GM21717 (cell line): ENCODE results near the gene CAP2.

ENCODE experiments used
- ATAC-seq: cut with Tn5 transposase; IDR thresholded peaks from one replicate; pipeline ENCODE4 v1.9.1; 2021; ENCODE audit warnings: mild to moderate bottlenecking, moderate library complexity; ENCODE audit not compliant: unreplicated experiment

The CAP2 gene, protein sequence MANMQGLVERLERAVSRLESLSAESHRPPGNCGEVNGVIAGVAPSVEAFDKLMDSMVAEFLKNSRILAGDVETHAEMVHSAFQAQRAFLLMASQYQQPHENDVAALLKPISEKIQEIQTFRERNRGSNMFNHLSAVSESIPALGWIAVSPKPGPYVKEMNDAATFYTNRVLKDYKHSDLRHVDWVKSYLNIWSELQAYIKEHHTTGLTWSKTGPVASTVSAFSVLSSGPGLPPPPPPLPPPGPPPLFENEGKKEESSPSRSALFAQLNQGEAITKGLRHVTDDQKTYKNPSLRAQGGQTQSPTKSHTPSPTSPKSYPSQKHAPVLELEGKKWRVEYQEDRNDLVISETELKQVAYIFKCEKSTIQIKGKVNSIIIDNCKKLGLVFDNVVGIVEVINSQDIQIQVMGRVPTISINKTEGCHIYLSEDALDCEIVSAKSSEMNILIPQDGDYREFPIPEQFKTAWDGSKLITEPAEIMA

DNA sequence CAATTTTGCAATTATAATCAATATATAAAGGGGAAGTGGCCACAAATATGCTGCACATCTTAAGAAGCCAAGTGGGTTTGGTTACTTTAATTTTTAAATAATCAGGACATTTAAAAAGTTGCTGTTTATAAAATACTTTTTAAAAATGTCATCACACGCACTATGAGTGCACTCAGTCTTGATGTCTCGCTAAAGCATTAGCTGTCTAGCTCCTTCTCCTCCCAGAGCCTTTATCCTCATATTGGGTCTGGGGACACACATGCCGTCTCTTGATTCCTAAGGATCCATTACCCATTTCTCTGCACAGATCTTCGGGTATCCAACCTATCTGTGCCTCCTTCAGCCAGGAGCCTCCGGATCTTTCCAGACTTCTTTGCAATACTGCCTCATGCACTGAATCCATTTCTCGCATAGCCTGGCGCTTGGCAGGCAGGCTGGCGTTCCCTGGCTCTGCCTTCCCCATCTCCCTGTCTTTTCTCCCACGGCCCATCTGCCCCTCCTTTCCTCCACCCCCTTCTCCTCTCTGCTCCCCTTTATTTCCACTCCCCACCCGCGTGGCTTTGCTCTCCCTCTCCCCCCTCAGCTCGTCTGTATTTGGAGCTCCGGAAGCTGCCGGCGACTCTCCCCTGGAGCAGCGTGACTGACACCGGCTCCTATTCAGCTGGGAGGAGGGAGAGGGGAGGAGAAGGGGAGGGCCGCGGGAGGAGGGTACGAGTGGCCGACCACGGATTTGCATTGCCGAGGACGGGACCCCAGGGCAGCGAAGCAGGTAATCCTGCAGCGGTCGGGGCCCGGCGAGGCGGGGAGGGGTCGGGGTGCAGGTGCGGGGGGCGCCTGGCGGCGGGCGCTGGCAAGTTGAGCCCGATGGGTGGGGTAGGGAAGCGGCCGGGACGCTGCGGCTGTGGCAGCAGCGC, at the start of gene CAP2:
CAP2 (plus strand) TSS at position 618 of the 914 bp plus-strand sequence. CDS start 27,961 bp downstream, outside the sequence.
- ATAC-seq, result no peak

DNA sequence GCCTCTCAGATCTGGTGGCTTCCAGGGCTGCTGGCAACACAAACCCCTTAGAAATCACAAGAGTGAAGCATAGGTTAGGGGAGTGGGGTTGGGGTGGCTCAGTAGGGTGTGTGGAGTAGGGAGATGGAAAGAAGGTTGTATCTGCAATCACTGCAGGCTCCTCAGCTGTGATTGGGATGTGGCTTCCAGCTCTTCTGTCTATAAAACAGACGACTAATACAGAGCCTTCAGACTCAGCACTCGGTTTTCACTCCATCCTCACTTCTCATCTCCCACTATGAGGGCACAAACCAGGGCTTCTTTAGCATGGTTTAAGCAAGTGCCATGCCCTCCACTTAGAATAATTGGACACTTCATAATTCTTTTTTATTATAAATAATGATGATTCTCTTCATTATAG, 46.4 kb upstream of the CAP2 start:
- ATAC-seq, result no peak

GRCh38 chr6:17349427-17349826, 44.0 kb upstream of the CAP2 start:
- no peak for ATAC-seq

DNA sequence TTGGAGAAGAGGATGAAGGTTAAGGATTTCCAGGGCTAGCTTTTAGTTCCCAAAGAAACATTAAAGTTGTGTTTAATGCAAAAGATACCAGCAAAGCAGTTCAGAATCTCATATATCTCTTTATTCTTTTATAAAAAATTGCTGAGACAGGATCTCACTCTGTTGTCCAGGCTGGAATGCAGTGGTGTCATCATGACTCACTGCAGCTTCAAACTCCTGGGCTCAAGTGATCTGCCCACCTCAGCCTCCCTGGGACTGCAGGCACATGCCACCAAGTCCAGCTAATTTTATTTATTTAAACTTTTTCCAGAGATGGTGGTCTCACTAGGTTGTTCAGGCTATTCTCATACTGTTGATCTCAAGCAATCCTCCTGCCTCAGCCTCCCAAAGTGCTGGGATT, 41.1 kb upstream of the CAP2 start:
- ATAC-seq, result no peak

DNA sequence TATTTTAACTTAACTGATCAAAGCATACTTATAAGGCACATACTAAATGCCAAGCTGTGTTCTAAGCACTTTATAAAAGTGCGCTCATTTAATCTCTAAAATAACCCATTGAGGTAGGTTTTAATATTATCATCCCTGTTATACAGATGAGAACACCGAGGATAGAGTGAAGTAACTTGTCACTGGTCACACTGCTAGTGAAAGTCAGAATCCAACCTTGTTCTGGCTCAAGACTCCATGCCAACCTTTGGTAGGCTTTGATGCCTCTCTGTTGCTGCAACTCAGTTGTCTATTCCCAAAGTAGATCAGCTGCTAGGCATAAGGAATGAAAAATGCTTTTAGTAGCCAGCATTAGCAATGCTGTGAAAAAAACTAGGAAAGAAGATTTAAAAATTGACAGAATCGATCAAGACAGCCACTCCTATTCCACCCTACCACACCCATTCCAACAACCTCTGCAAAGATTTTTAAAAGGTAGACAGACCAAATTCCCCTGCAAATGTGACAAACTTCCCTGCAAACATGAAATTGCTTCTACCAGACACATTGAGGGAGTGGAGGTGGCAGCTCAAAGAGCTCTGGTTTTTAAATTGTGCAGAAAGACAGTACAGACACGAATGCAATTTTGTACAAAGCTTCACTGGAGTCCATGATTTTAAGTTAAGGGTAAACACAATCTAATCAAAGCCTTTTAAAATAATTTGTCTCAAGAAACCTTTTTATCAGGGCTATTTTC, 39.8 kb upstream of the CAP2 start:
- no peak for ATAC-seq

DNA sequence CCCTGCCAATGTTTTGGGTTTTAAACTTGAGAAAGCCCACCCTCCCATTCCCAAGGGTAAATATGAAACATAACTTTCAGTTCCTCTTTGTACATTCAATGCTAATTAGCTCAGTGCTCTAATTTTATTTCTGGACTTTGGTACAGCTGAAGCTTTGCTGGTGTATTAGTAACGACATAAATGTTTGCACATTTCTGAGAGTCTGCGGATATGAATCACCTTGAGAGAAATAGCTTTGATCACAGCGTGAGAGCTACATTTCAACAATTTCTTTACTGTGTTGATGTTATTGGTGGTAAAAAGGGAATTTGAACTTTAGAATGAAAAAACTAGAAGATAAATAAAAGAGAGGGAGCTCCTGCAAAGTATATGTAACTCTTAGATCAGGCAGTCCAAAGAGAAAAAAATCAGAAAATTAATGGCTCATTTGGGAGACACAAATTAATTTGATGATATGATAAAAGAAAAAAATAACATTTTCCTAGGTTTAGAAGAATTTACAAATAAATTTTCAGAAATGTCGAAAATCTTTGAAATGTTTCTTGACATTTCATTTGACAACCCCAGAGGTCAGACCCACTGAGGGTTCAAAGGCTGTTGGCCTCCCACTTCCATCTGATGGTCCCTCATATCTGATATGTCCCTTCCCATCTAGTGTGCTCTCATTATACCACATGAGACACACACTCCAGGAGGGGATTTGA, 38.5 kb upstream of the CAP2 start:
- ATAC-seq, result no peak

DNA sequence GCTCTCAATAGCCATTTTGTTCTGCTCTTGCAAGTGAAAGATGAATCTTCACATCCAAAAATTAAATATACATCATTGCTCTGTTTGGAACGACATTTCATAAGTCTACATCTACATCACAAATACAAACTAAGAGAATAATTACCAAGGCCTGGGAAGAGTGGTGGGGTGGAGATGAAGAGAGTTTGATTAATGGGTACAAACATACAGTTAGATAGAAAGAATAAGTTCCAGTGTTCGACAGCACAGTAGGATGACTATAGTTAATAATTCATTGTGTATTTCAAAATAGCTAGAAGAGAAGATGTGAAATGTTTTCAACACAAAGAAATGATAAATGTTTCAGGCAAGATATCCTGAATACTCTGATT, 38.0 kb upstream of the CAP2 start:
- ATAC-seq, result no peak

- ATAC-seq, result no peak
Observed at GRCh38 chr6:17358515-17358914, 34.9 kb upstream of the CAP2 start.

- ATAC-seq, result no peak
Observed at GRCh38 chr6:17360564-17360963, 32.8 kb upstream of the CAP2 start.

GRCh38 chr6:17361013-17361412, 32.4 kb upstream of the CAP2 start:
- ATAC-seq, result no peak

DNA sequence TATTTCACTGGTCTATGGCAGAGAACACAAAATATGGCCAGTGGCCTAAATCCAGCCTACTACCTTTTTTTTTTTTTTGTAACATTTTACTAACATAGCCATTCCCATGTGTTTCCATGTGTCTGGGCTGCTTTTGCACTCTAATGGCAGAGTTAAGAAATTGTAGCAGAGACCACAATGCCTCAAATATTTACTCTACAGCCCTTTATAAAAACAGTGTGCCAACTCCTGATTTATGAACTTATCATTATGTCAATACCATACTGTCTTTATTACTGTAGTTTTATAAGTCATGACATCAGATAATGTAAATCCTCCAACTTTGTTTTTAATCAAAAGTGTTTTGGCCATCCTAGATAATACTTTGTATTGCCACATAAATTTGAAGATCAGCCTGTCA, 27.4 kb upstream of the CAP2 start:
- no peak for ATAC-seq

GRCh38 chr6:17367868-17368267, 25.5 kb upstream of the CAP2 start:
- no peak for ATAC-seq

DNA sequence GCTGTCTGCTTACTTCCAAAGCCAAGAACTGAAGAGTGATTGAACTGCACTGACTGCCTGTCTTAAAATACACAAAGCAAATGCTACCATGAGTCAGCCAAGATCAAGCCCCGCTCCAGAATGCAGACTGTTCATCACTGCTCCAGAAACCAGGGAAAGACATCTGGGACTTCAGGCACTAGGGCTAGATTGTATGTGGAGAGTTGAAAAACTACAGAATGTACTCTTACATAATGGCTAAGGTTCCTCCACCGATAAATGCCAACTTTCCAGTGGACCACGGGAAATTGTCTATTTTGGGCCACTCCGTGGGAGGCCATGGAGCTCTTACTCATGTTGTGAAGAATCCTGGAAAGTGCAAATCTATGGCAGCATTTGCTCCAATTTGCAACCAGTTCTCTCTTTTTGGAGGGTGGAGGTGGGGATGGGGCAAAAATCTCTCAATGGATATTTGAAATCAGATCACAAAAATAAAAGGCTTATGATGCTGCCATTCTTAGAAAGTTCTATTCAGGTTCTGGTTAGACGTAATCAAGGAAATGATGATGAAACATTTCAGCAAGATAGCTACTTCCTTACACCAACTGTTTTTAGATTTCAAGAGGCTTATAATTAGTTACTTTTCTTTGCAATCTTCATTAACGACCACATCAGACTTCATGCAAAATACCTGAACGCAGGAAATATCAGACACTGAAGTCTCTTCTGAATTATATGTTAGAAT, 11.8 kb upstream of the CAP2 start:
- ATAC-seq, result no peak

DNA sequence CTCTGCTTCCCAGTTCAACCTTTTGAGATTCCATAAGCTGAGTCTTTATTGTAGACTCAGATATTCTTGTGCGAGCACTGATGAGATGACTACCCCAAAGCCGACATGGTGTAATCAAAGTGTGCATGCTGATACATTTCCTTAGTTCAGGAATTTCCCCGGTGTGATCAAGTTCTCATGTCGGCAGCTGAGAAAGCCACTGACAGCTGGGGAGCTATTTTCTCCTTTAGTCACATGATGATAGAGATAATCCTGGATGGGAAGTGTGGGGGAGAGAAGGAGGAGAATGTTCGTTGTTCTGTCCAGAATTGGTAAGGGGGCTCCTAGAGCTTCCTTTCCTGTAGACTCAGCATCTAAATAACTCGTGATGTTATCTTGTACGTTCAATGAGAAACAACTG, 7.7 kb upstream of the CAP2 start:
- ATAC-seq, result no peak

DNA sequence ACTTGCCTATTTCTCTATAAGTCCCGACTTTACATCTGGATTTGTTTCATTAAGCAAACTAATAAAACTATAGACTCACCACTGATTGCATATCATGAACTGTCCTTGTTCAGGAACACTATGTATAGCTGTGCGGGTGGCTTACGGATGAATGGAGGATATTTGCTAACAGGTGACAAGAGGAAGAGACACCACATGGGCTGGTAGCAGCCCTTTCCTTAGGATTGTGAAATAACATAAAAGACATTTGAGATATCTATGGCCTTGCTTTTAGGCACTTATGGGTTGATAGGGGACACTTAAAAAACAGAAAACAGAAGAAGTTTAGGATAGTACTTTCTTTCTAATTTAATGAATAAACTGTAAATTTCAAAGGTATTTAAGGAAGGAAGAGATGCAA, 5.0 kb upstream of the CAP2 start:
- ATAC-seq, result no peak

DNA sequence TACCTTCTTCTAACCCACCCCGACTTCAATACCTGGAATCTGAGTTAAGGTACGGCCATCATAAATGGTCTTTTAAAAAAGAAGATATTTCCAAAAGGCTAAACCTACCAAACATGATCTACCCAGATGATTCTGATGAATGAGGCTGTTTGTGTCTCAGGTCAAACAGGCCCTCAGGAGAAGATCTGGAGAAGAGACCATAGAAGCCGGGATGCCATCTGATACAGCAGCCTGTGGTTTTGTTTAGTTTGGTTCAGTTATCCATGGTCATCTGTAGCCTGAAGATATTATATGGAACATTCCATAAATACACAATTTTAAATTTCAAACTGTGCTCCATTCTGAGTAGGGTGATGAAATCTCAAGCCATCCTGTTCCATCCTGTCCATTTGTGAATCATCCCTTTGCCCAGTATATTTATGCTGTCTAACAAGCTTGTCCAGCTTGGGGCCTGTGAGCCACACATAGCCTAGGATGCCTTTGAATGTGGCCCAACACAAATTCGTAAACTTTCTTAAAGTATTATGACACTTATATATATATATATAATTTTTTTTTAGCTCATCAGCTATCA, 4.0 kb upstream of the CAP2 start:
- no peak for ATAC-seq

GRCh38 chr6:17390276-17390675, 3.1 kb upstream of the CAP2 start:
- no peak for ATAC-seq

GRCh38 chr6:17391976-17392375, 1.4 kb upstream of the CAP2 start:
- no peak for ATAC-seq

- ATAC-seq, result no peak
Observed at GRCh38 chr6:17393892-17394631, 667 bp downstream of the CAP2 start.
